ENCODE measurements around the gene BCR.

GRCh38 chr22:23180893-23181720 is 798 bp downstream of the BCR start:
- TF ChIP-seq POLR2AphosphoS5 (IDR thresholded peaks at IDR 0.05) = no peak
- no peak for TF ChIP-seq POLR2A (IDR thresholded peaks at IDR 0.05)
- TF ChIP-seq CTCF (IDR thresholded peaks at IDR 0.05) = no peak
